Neuronal stem cell (in vitro differentiated cells): ENCODE measurements around the gene DEPP1.

ENCODE experiments used
- DNase-seq: peaks from one replicate; pipeline ENCODE4 v3.0.0-alpha.2; 2013; ENCODE audit warnings: low spot score
- H2AFZ ChIP-seq: one replicate; pipeline ENCODE4 v1.6.1; 2013; ENCODE audit warnings: mild to moderate bottlenecking, low read length, inconsistent platforms
- H2AK5ac ChIP-seq: 2 replicates; pipeline ENCODE4 v1.6.1; 2013; ENCODE audit warnings: low read depth, mild to moderate bottlenecking, inconsistent platforms, low read length, moderate library complexity, mixed read lengths
- H2BK120ac ChIP-seq: 2 replicates; pipeline ENCODE4 v1.6.1; 2013; ENCODE audit warnings: low read depth, mild to moderate bottlenecking, inconsistent platforms, low read length, moderate library complexity, mixed read lengths
- H2BK12ac ChIP-seq: one replicate; pipeline ENCODE4 v1.6.1; 2013; ENCODE audit warnings: low read length, inconsistent platforms
- H2BK15ac ChIP-seq: 2 replicates; pipeline ENCODE4 v1.6.1; 2013; ENCODE audit warnings: mild to moderate bottlenecking, low read length, inconsistent platforms, mixed read lengths
- H2BK5ac ChIP-seq: one replicate; pipeline ENCODE4 v1.6.1; 2013; ENCODE audit warnings: inconsistent platforms, mild to moderate bottlenecking, low read length, moderate library complexity
- H3K14ac ChIP-seq: one replicate; pipeline ENCODE4 v1.6.1; 2013; ENCODE audit warnings: low read length, inconsistent platforms
- H3K18ac ChIP-seq: 2 replicates; pipeline ENCODE4 v1.6.1; 2013; ENCODE audit warnings: low read length, inconsistent platforms
- H3K23ac ChIP-seq: 2 replicates; pipeline ENCODE4 v1.6.1; 2013; ENCODE audit warnings: low read depth, mild to moderate bottlenecking, mixed read lengths, low read length, inconsistent platforms; ENCODE audit not compliant: poor library complexity
- H3K27ac ChIP-seq: replicated peaks from 3 replicates; pipeline ENCODE4 v1.5.1; 2013; ENCODE audit warnings: low read length, inconsistent platforms
- H3K27me3 ChIP-seq, 3 experiments: 2 replicates each; pipeline ENCODE4 v1.6.1; 2013; ENCODE audit warnings: low read length in 3 of 3, mild to moderate bottlenecking in 2 of 3, inconsistent platforms in 1 of 3, low read depth in 1 of 3, mixed read lengths in 1 of 3, moderate library complexity in 1 of 3; ENCODE audit not compliant: control insufficient read depth in 3 of 3, insufficient read depth in 3 of 3
- H3K36me3 ChIP-seq, 2 donors: replicated peaks in 1 of 2; 2 replicates each; pipeline ENCODE4 v1.6.1; 2013; ENCODE audit warnings: low read length in 2 of 2; ENCODE audit not compliant: control insufficient read depth in 2 of 2, insufficient read depth in 2 of 2
- H3K4ac ChIP-seq: 2 replicates; pipeline ENCODE4 v1.6.1; 2013; ENCODE audit warnings: inconsistent platforms, mild to moderate bottlenecking, low read length, moderate library complexity
- H3K4me1 ChIP-seq, 2 donors: 1 replicate in 1 of 2; 2 replicates in 1 of 2; pipeline ENCODE4 v1.6.1; 2013; ENCODE audit warnings: low read length in 2 of 2, low read depth in 1 of 2; ENCODE audit not compliant: control insufficient read depth in 2 of 2, insufficient read depth in 1 of 2
- H3K4me2 ChIP-seq: one replicate; pipeline ENCODE4 v1.6.1; 2013; ENCODE audit warnings: mild to moderate bottlenecking, low read length, inconsistent platforms; ENCODE audit not compliant: insufficient read depth, poor library complexity, severe bottlenecking
- H3K4me3 ChIP-seq, 2 donors: 2 replicates each; pipeline ENCODE4 v1.5.1; 2013; ENCODE audit warnings: low read length in 2 of 2, mild to moderate bottlenecking in 2 of 2, inconsistent platforms in 1 of 2, moderate library complexity in 1 of 2
- H3K79me1 ChIP-seq: one replicate; pipeline ENCODE4 v1.6.1; 2013; ENCODE audit warnings: low read depth, mild to moderate bottlenecking, inconsistent platforms, low read length, moderate library complexity
- H3K9ac ChIP-seq: one replicate; pipeline ENCODE4 v1.6.1; 2013; ENCODE audit warnings: mild to moderate bottlenecking, low read depth, low read length, inconsistent platforms; ENCODE audit not compliant: poor library complexity
- H3K9me3 ChIP-seq, 2 donors: replicated peaks in 1 of 2; 2 replicates each; pipeline versions ENCODE3 to v1.6.1; 2013; ENCODE audit warnings: low read length in 2 of 2, mild to moderate bottlenecking in 2 of 2, inconsistent platforms in 1 of 2, low read depth in 1 of 2, mixed read lengths in 1 of 2, moderate library complexity in 1 of 2; ENCODE audit not compliant: control insufficient read depth in 2 of 2, insufficient read depth in 1 of 2
- H4K8ac ChIP-seq: one replicate; pipeline ENCODE4 v1.6.1; 2013; ENCODE audit warnings: low read depth, mild to moderate bottlenecking, inconsistent platforms, low read length, moderate library complexity
- H4K91ac ChIP-seq: one replicate; pipeline ENCODE4 v1.6.1; 2013; ENCODE audit warnings: low read length, low read depth, mild to moderate bottlenecking, inconsistent platforms; ENCODE audit not compliant: poor library complexity
- WGBS, 2 donors: extraction: QIAGEN DNeasy Blood & Tissue Kit; methylation state at CpG; one replicate each; pipeline ENCODE4 v1.1.7; 2013; ENCODE audit warnings: missing lambda C conversion rate in 2 of 2, mixed read lengths in 1 of 2; ENCODE audit not compliant: insufficient read length in 2 of 2, insufficient replicate concordance in 1 of 2; ENCODE audit errors: extremely low coverage in 2 of 2; 5-methylcytosine and 5-hydroxymethylcytosine counted together

DEPP1 gene

GRCh38 chr10:44926751-44927351 is 51.8 kb downstream of the DEPP1 start:
- Histone ChIP-seq H3K36me3 (no peaks in the 10 kb centered on the region), H3K79me1 (no peaks in the 10 kb centered on the region), H3K9ac (no peak overlapping the region), H4K8ac (no peak overlapping the region), H2AK5ac (peak overlapping the region; percentile 78), H3K4ac (no peak overlapping the region), H2BK12ac (no peak overlapping the region), H3K4me1 (peaks cover 3 to 11% of the 10 kb centered on the region in 2 donors), H3K27me3 (peaks cover 0 to 5% (median 0%) of the 10 kb centered on the region in 3 experiments), H3K27ac (no peak overlapping the region), H2BK5ac (peak overlapping the region; percentile 46), H2BK120ac (no peak overlapping the region), H3K23ac (peak overlapping the region; percentile 52), H3K4me2 (no peak overlapping the region), H2BK15ac (peak overlapping the region; percentile 27), H3K18ac (peak overlapping the region; percentile 65), H2AFZ (no peak overlapping the region), H3K4me3 (no peak overlapping the region), H3K14ac (no peak overlapping the region), H4K91ac (no peak overlapping the region), H3K9me3 (peaks cover 0 to 5% of the 10 kb centered on the region in 2 donors)
- no CpG with 5 or more reads among the region's 10 CpGs for WGBS, 2 donors
- DNase-seq, result no peak
